Chondrocyte (in vitro differentiated cells): ENCODE data around the gene OR52D1. TPM values are rescaled to one million over a fixed set of nuclear protein-coding genes. Genes with fewer than 3 reads are reported as not detected.

Experiments used
- DNase-seq: peaks from one replicate; pipeline ENCODE4 v3.0.0; 2021; ENCODE audit warnings: mixed read lengths, low spot score
- H3K27ac Mint-ChIP-seq: one replicate; pipeline ENCODE4 v1.8.0; 2021; ENCODE audit warnings: mild to moderate bottlenecking, moderate library complexity, mixed read lengths; ENCODE audit not compliant: unreplicated experiment
- H3K27me3 Mint-ChIP-seq: 2 replicates; pipeline ENCODE4 v1.8.0; 2021; ENCODE audit warnings: low read depth, mixed read lengths
- H3K36me3 Mint-ChIP-seq: 2 replicates; pipeline ENCODE4 v1.8.0; 2021; ENCODE audit warnings: low read depth, mixed read lengths
- H3K4me1 Mint-ChIP-seq: 2 replicates; pipeline ENCODE4 v1.8.0; 2021; ENCODE audit warnings: low read depth, mild to moderate bottlenecking, mixed read lengths
- H3K4me3 Mint-ChIP-seq: one replicate; pipeline ENCODE4 v1.8.0; 2021; ENCODE audit warnings: mild to moderate bottlenecking, moderate library complexity, mixed read lengths; ENCODE audit not compliant: unreplicated experiment
- H3K9me3 Mint-ChIP-seq: 2 replicates; pipeline ENCODE4 v1.8.0; 2021; ENCODE audit warnings: low read depth, mixed read lengths
- CTCF ChIP-seq: fragments of 200-600 bp; sonication (generic); IDR thresholded peaks from 2 replicates; pipeline ENCODE4 v1.5.0; 2021; ENCODE audit warnings: antibody characterized with exemption, mild to moderate bottlenecking, moderate library complexity
- total RNA-seq: library from RNA; stranded (reverse); gene quantifications from 3 replicates; pipeline ENCODE4 v1.2.1, GENCODE V29; 2021

Gene OR52D1
- total RNA-seq, 1 donor from 2014 or later, result not detected

- Mint-ChIP-seq H3K27me3 (peaks cover 17% of the 10 kb centered on the region), H3K36me3 (no peaks in the 10 kb centered on the region), H3K9me3 (peaks cover 7% of the 10 kb centered on the region), H3K4me1 (no peaks in the 10 kb centered on the region), H3K4me3 (no peak overlapping the region), H3K27ac (no peak overlapping the region)
- TF ChIP-seq CTCF, result no peak
- DNase-seq, result no peak
Measured at GRCh38 chr11:5536482-5536881, 48.0 kb downstream of the OR52D1 start.

Other genes starting within 250 kb of the OR52D1 start
- not detected in 3 replicates for gene HBG1, start 238.8 kb upstream of the OR52D1 start, total RNA-seq
- not detected in 3 replicates for gene HBG2, start 233.9 kb upstream of the OR52D1 start, total RNA-seq
- gene HBE1, start 218.7 kb upstream of the OR52D1 start, total RNA-seq, result not detected in 3 replicates
- not detected in 3 replicates for gene OR51B4, start 186.7 kb upstream of the OR52D1 start, total RNA-seq
- not detected in 3 replicates for gene OR51B2, start 164.4 kb upstream of the OR52D1 start, total RNA-seq
- 0.20 TPM in 1 of 3 replicates, not detected in the others for gene OR51B5, start 145.2 kb upstream of the OR52D1 start, total RNA-seq
- gene OR51B6, start 137.2 kb upstream of the OR52D1 start, total RNA-seq, result not detected in 3 replicates
- not detected in 3 replicates for gene OR51M1, start 104.9 kb upstream of the OR52D1 start, total RNA-seq
- not detected in 3 replicates for gene OR51Q1, start 66.6 kb upstream of the OR52D1 start, total RNA-seq
- 0.46 TPM in 1 of 3 replicates, not detected in the others for gene OR51I1, start 47.2 kb upstream of the OR52D1 start, total RNA-seq
- not detected in 3 replicates for gene OR51I2, start 39.4 kb upstream of the OR52D1 start, total RNA-seq
- gene UBQLN3, start 21.3 kb downstream of the OR52D1 start, total RNA-seq, result 0.13 to 0.31 TPM in 2 of 3 replicates, not detected in the other
- gene UBQLNL, start 28.0 kb downstream of the OR52D1 start, total RNA-seq, result 0.22 to 0.41 TPM (median 0.23 TPM) in 3 replicates
- gene OR52H1, start 59.9 kb downstream of the OR52D1 start, total RNA-seq, result 0.39 TPM in 1 of 3 replicates, not detected in the others
- not detected in 3 replicates for gene OR52B6, start 92.2 kb downstream of the OR52D1 start, total RNA-seq
- 1.5 to 2.3 TPM (median 2.1 TPM) in 3 replicates for gene TRIM6, start 108.0 kb downstream of the OR52D1 start, total RNA-seq
- gene TRIM34, start 136.3 kb downstream of the OR52D1 start, total RNA-seq, result 1.6 to 4.0 TPM (median 2.1 TPM) in 3 replicates
- 31.0 to 36.2 TPM (median 34.1 TPM) in 3 replicates for gene TRIM5, start 196.4 kb downstream of the OR52D1 start, total RNA-seq
- 85.9 to 108 TPM (median 94.7 TPM) in 3 replicates for gene TRIM22, start 201.1 kb downstream of the OR52D1 start, total RNA-seq
- gene OR56B1, start 247.8 kb downstream of the OR52D1 start, total RNA-seq, result not detected in 3 replicates